Ovary (tissue), 3 donors: Measurements from ENCODE around the gene PIGN.

ENCODE experiments used
- CTCF ChIP-seq, 3 donors: fragments of 450-650 bp in 2 of 3; fragments of 200-600 bp in 1 of 3; IDR thresholded peaks; one replicate each; pipeline versions ENCODE4 v1.5.1 to v1.8.0; 2016 to 2022; ENCODE audit warnings: antibody characterized with exemption in 3 of 3, mild to moderate bottlenecking in 1 of 3
- POLR2A ChIP-seq: fragments of 450-650 bp; IDR thresholded peaks from one replicate; pipeline ENCODE4 v1.6.1; 2017; ENCODE audit warnings: antibody characterized with exemption, mild to moderate bottlenecking, moderate library complexity
- donor health status: DM: no; HTN: no; CAD: no.

GRCh38 chr18:62027914-62028520, 158.8 kb downstream of the PIGN start:
- no peak for TF ChIP-seq CTCF (IDR thresholded peaks at IDR 0.05)
- no peak for TF ChIP-seq POLR2A
